Measurements from ENCODE around the gene MDC1.
A peak's percentile ranks its signal among the peaks of the same experiment; 100 is the strongest.

Gene MDC1

GRCh38 chr6:30742316-30743098 is 25.4 kb upstream of the MDC1 start, which contains the start of gene FLOT1 (continued):
- TF ChIP-seq REST (tag by site-specific recombination; IDR thresholded peaks at IDR 0.05) (peak; percentile 46), ZNF791 (tag by site-specific recombination; IDR thresholded peaks at IDR 0.05) (no peak), ZNF169 (tag by site-specific recombination; IDR thresholded peaks at IDR 0.05) (no peak), ZNF747 (tag by site-specific recombination; IDR thresholded peaks at IDR 0.05) (no peak), ZNF692 (tag by site-specific recombination; IDR thresholded peaks at IDR 0.05) (peak; percentile 61), ZXDB (tag by site-specific recombination; IDR thresholded peaks at IDR 0.05) (peak; percentile 87), ZNF211 (tag by site-specific recombination; IDR thresholded peaks at IDR 0.05; ENCODE audit: low read depth) (no peak), SP2 (tag by site-specific recombination; IDR thresholded peaks at IDR 0.05) (peak; percentile 92), GLIS2 (tag by site-specific recombination; IDR thresholded peaks at IDR 0.05) (peak; percentile 90; the same call in 1 of the 2 replicates), ZNF776 (tag by site-specific recombination; IDR thresholded peaks at IDR 0.05; ENCODE audit: borderline replicate concordance) (no peak), ZEB2 (tag by site-specific recombination; IDR thresholded peaks at IDR 0.05) (peak; percentile 91), BCL11A (tag by site-specific recombination; IDR thresholded peaks at IDR 0.05; ENCODE audit: low read depth) (peak; percentile 82; the same call in 1 of the 2 replicates), ZBTB6 (tag by site-specific recombination; IDR thresholded peaks at IDR 0.05) (peak; percentile 18; the same call in 1 of the 2 replicates), ZNF580 (tag by site-specific recombination; IDR thresholded peaks at IDR 0.05) (peak; percentile 49; the same call in 1 of the 2 replicates), ZNF561 (tag by site-specific recombination; IDR thresholded peaks at IDR 0.05; ENCODE audit: borderline replicate concordance) (peak; percentile 74; the same call in 1 of the 2 replicates), ZBTB48 (tag by site-specific recombination; IDR thresholded peaks at IDR 0.05) (peak; percentile 81), GLIS1 (tag by site-specific recombination; IDR thresholded peaks at IDR 0.05) (peak; percentile 63), ZNF76 (tag by site-specific recombination; IDR thresholded peaks at IDR 0.05; ENCODE audit: borderline replicate concordance, low read depth) (peak; percentile 90), BCL6B (tag by site-specific recombination; IDR thresholded peaks at IDR 0.05) (peak; percentile 33; the same call in 1 of the 2 replicates), ZNF621 (tag by site-specific recombination; IDR thresholded peaks at IDR 0.05) (no peak), ZBTB11 (tag by site-specific recombination; conservative IDR thresholded peaks at IDR 0.05; ENCODE audit: low read depth) (peak; percentile 89), ZNF132 (tag by site-specific recombination; IDR thresholded peaks at IDR 0.05; ENCODE audit: borderline replicate concordance) (no peak), ZNF214 (tag by site-specific recombination; IDR thresholded peaks at IDR 0.05; ENCODE audit: borderline replicate concordance) (no peak), ZNF777 (tag by site-specific recombination; IDR thresholded peaks at IDR 0.05; ENCODE audit: borderline replicate concordance) (no peak), YY1 (tag by site-specific recombination; IDR thresholded peaks at IDR 0.05) (peak; percentile 48; the same call in 1 of the 2 replicates), ZNF24 (tag by site-specific recombination; IDR thresholded peaks at IDR 0.05) (0 out of 2 replicates have a peak, but pooled peaks have one; percentile 30)
